Thoracic aorta endothelial cell (primary cell): ENCODE results near the gene EPN3. TPM values are rescaled to one million over a fixed set of nuclear protein-coding genes. Genes with fewer than 3 reads are reported as not detected.

Experiments used
- total RNA-seq: library from RNA; depleted of rRNA; stranded (reverse); fragments of >200 nt; gene quantifications from 2 replicates; pipeline ENCODE4 v1.2.3, GENCODE V29; 2012

EPN3 gene
- total RNA-seq: 0.07 and 0.13 TPM in 2 replicates

DNA sequence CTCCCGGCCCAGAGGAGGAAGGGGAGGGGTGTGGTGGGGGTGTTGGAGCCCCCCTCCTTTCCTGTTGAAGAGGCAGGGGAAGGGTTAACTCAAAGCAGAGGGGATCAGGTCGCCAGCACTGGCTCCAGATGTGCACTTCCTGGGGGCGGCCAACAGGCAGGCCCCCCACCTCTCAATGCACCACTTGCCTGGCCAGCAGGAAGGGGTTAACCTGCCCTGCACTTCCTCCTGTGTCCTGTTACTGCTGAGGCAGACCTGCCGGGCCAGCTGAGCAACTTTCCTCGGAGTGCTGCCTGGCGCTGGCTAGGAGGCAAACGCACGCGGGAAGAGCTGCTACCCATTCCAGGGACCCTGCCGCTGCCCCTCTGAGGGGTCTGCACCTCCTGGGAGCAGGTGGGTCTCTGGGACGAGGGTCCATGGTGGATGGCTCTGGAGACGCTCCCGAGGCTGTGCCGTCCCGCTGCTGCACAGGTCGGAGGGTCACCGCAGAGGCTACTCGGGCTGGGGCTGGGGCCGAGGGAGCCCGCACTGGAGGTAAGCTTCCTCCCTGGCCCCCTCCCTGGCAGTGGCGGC, at the start of gene EPN3:
EPN3 (plus strand) TSS at position 284 of the 573 bp plus-strand sequence. CDS start 3,822 bp downstream, outside the sequence.

DNA sequence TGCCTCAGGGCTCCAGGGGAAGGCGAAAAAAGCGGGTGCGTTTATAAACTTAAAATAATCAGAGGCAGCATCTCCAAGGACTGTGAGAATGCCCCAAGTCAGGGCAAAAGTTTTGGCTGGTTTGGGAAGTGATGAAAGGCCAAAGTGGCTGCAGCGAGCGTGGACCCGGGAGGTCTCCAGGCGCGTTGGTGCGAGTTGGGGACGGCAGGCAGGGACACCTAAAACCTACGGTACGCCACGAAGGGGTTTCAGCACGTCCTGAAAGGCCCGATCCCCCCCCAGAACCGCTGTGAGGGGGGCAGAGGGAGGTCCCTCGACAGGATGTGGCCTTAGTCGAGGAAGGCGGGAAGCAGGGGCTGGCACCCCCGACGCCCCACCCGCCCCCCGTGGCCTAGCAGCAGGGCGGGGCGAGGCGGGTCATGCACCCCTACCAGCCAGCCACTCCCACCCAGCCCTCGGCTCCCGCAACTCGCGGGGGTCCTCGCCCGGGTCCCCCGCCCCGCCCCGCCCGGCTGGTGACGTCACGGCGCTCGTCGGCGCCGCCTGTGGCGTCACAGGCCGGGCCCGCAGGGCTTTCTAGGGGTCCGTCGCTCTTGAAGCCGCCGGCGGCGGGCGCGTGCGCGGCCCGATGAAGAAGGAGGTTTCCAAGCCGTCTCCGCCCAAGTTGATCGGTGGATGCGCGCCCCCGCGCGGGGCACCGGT, 24.5 kb upstream of the EPN3 start, which contains the start of gene MYCBPAP:
MYCBPAP (plus strand) TSS at position 569 of the 702 bp plus-strand sequence. CDS start 236 bp downstream, outside the sequence.

GRCh38 chr17:50547035-50547735, 14.7 kb downstream of the EPN3 start, which contains the start of gene SPATA20:
SPATA20 (plus strand) TSS chr17:50547174; CDS start chr17:50547209, 35 bp downstream.

DNA sequence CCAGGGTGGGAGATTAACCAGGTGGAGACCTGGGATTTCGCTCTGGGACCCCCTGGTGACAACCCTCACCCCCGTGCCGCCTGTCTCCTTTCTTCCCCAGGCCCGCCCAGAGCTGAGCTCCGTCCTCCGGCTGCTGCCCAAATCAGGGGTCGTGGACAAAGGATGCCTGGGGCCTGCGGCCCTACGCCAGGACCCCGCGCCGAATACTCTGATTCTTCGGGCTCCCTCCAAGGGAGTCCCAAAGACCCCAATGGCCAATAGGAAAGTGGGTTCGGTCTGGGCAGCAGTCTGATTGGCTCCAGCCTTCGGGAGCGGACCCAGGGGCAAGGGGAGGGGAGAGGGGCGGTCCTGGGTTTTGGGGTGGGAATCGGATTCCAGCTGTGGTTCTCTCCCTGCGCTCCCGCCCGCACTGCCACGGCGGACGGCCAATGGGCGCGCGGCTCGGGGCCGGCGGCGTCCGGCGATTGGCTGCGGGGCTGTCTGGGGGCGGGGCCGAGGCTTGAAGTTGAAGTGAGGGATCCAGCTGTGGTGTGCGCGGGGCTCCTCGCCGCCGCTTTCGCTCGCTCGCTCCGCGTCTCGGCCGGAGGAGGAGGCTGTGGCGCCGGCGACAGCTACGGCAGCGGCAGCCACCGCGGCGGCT, 27.8 kb downstream of the EPN3 start, which contains the start of gene CACNA1G:
CACNA1G (plus strand) TSS at position 531 of the 640 bp plus-strand sequence. CDS start 745 bp downstream, outside the sequence.

Other genes starting within 250 kb of the EPN3 start
- 21.5 and 27.0 TPM in 2 replicates for gene XYLT2, start 186.6 kb upstream of the EPN3 start, total RNA-seq
- gene MRPL27, start 159.6 kb upstream of the EPN3 start, total RNA-seq: 59.6 and 60.8 TPM in 2 replicates
- gene EME1, start 159.5 kb upstream of the EPN3 start, total RNA-seq: 4.7 and 8.5 TPM in 2 replicates
- 243 and 261 TPM in 2 replicates for gene LRRC59, start 135.2 kb upstream of the EPN3 start, total RNA-seq
- 4.5 and 8.0 TPM in 2 replicates for gene ACSF2, start 106.5 kb upstream of the EPN3 start, total RNA-seq
- not detected in 2 replicates for gene CHAD, start 63.9 kb upstream of the EPN3 start, total RNA-seq
- gene RSAD1, start 53.9 kb upstream of the EPN3 start, total RNA-seq: 28.9 and 30.5 TPM in 2 replicates
- gene MYCBPAP, start 24.3 kb upstream of the EPN3 start, total RNA-seq: 0.53 and 1.2 TPM in 2 replicates
- 39.8 and 44.0 TPM in 2 replicates for gene SPATA20, start 14.4 kb downstream of the EPN3 start, total RNA-seq
- not detected in 2 replicates for gene CACNA1G, start 28.0 kb downstream of the EPN3 start, total RNA-seq
- gene ABCC3, start 102.1 kb downstream of the EPN3 start, total RNA-seq: 3.9 and 4.7 TPM in 2 replicates
- gene ANKRD40, start 175.2 kb downstream of the EPN3 start, total RNA-seq: 61.4 and 69.2 TPM in 2 replicates
- gene LUC7L3, start 186.9 kb downstream of the EPN3 start, total RNA-seq: 67.0 and 68.6 TPM in 2 replicates
- gene ANKRD40CL, start 234.8 kb downstream of the EPN3 start, total RNA-seq: not detected in 2 replicates